ENCODE measurements around the gene EIF4G2.
A peak's percentile ranks its signal among the peaks of the same experiment; 100 is the strongest.

The EIF4G2 gene

DNA sequence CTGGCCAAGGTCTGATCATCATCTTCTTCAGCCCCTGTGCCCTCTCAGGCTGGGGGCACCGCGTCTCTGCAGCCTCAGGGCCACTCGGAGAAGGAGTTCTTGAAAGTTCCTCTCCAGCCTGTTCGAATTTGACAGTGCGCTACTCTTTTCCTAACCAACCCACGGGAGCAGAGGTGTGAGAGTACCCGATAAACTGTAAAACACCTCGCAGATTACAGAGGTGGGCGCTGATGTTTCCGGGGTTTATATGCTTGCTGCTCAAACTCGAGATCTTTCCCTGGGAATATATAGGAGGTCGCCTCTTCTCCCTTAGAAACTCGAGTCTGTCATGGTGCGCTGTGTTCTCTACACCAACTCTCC, 57.2 kb downstream of the EIF4G2 start:
- no peak for TF ChIP-seq SIN3A (IDR thresholded peaks at IDR 0.05; ENCODE audit: borderline replicate concordance, insufficient read depth, low read length)
- no peak for TF ChIP-seq TAF1 (IDR thresholded peaks at IDR 0.05; ENCODE audit: borderline replicate concordance, insufficient read depth, low read length)

DNA sequence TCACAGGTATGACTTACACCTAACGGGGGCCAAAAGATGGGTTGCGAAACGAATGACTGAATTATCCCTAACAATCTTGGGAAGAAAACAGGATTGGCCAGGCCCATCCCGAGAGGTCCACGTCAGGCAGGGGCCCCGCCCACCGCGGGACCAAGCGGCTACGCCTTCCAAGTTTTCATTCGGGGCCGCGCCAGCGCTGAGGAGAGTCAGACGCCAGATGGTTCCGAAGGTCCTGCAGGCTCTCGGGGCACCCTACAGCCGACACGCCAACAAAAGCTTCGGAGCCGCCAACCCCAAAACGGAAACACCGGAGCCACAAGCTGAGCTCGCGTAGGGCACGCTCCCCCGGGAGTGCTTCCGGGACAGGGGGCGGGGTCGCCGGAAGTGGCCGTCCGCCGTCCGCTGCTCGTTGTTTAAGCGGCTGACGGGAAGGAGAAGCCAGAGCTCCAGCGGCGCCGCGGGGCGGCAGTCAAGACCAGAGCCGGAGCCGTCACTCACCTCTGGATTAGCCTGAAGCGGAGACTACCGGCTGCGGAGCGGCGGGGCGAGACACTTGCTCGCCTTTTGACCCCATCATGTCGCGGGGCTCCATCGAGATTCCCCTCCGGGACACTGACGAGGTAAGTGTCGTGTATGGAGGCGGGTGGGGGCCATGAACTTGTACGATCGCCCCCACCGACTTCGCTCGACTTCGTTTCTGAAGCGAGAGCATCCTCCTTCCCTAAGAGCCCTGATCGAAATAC, 57.7 kb downstream of the EIF4G2 start, which contains the start of gene CTR9:
CTR9 (plus strand) TSS at position 409 of the 743 bp plus-strand sequence; CDS start at position 576, 167 bp downstream.
- TF ChIP-seq SIN3A (IDR thresholded peaks at IDR 0.05; ENCODE audit: borderline replicate concordance, insufficient read depth, low read length), result peak; percentile 16; the same call in 1 of the 2 replicates
- peak; percentile 56 for TF ChIP-seq FOXP2 (optimal IDR thresholded peaks at IDR 0.05; ENCODE audit: borderline replicate concordance, extremely low read depth, extremely low read length, insufficient read depth)
- peak; percentile 82 for TF ChIP-seq TAF1 (IDR thresholded peaks at IDR 0.05; ENCODE audit: borderline replicate concordance, insufficient read depth, low read length)
- peak; percentile 92 for TF ChIP-seq POLR2AphosphoS5 (IDR thresholded peaks at IDR 0.05; ENCODE audit: low read depth, low read length)
- TF ChIP-seq, protein P1, sequence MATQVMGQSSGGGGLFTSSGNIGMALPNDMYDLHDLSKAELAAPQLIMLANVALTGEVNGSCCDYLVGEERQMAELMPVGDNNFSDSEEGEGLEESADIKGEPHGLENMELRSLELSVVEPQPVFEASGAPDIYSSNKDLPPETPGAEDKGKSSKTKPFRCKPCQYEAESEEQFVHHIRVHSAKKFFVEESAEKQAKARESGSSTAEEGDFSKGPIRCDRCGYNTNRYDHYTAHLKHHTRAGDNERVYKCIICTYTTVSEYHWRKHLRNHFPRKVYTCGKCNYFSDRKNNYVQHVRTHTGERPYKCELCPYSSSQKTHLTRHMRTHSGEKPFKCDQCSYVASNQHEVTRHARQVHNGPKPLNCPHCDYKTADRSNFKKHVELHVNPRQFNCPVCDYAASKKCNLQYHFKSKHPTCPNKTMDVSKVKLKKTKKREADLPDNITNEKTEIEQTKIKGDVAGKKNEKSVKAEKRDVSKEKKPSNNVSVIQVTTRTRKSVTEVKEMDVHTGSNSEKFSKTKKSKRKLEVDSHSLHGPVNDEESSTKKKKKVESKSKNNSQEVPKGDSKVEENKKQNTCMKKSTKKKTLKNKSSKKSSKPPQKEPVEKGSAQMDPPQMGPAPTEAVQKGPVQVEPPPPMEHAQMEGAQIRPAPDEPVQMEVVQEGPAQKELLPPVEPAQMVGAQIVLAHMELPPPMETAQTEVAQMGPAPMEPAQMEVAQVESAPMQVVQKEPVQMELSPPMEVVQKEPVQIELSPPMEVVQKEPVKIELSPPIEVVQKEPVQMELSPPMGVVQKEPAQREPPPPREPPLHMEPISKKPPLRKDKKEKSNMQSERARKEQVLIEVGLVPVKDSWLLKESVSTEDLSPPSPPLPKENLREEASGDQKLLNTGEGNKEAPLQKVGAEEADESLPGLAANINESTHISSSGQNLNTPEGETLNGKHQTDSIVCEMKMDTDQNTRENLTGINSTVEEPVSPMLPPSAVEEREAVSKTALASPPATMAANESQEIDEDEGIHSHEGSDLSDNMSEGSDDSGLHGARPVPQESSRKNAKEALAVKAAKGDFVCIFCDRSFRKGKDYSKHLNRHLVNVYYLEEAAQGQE (IDR thresholded peaks at IDR 0.05; ENCODE audit: insufficient read depth in 1 of 2, low read depth in 2 of 2, low read length in 2 of 2), result peak; percentile 41 to 43; a peak in 1 of 4 replicates

DNA sequence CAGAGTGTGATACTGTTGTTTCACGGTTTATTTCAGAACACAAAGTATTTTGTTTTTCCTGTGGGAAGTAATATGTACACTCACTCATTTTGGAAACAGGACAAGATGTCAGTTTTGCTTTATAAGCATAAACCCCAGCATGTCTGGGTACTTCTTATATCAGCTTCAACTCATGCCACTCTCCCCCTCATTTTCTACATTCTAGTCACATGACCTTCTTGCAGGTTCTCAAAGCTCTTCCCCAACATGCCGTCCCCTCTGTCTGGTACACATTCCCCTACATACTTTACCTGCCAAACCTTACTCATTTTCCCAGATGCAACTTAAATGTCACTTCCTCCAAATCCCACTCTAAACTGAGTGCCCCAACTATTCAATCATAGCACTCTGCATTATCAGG, 59.2 kb downstream of the EIF4G2 start:
- TF ChIP-seq POLR2AphosphoS5 (IDR thresholded peaks at IDR 0.05; ENCODE audit: low read depth, low read length), result no peak
- TF ChIP-seq TAF1 (IDR thresholded peaks at IDR 0.05; ENCODE audit: borderline replicate concordance, insufficient read depth, low read length), result no peak
- no peak for TF ChIP-seq SIN3A (IDR thresholded peaks at IDR 0.05; ENCODE audit: borderline replicate concordance, insufficient read depth, low read length)
- TF ChIP-seq FOXP2 (optimal IDR thresholded peaks at IDR 0.05; ENCODE audit: borderline replicate concordance, extremely low read depth, extremely low read length, insufficient read depth), result no peak
- TF ChIP-seq, protein P1 (IDR thresholded peaks at IDR 0.05; ENCODE audit: insufficient read depth in 1 of 2, low read depth in 2 of 2, low read length in 2 of 2), result no peak

DNA sequence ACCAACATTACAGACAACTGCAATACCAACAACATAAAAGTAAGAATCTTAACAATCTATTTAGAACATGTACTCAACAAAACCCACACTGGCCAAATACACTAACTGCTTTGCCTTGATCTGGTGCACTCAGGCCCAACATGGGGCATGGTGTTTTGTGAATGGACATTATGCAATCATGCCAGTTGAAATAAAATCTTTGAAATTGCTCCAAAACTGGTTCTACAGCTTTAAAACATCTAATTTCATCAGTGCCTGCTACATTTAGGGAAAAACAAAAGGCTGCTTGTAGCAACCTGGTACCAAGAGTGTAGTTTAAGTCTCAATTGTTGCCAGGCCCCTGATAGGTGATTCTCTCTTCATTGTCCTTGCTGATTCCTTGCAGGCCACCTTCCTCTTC, 61.0 kb downstream of the EIF4G2 start:
- no peak for TF ChIP-seq FOXP2 (optimal IDR thresholded peaks at IDR 0.05; ENCODE audit: borderline replicate concordance, extremely low read depth, extremely low read length, insufficient read depth)

All from PFSK-1 (cell line).